H1 (cell line): ENCODE data around the gene FH. TPM values are rescaled to one million over a fixed set of nuclear protein-coding genes. Genes with fewer than 3 reads are reported as not detected.

Experiments
- CTCF ChIA-PET: fragments of 300-600 bp; sonication (Branson Sonifier 250); formaldehyde crosslinking; loops from one replicate; lab custom pipeline; 2021; ENCODE audit not compliant: partially characterized antibody; lab: Charles Lee
- POLR2A ChIA-PET: fragments of 300-600 bp; sonication (Branson Sonifier 250); formaldehyde crosslinking; loops from one replicate; lab custom pipeline; 2021; ENCODE audit warnings: inconsistent platforms; ENCODE audit not compliant: partially characterized antibody; lab: Charles Lee
- DNase-seq, 2 experiments: peaks; one replicate each; pipeline versions ENCODE4 v3.0.0 to v3.0.0-alpha.2; 2010 to 2022; ENCODE audit warnings: low spot score in 2 of 2, low read depth in 1 of 2, mixed read lengths in 1 of 2
- FAIRE-seq: peaks from 2 replicates; lab custom pipeline; 2011; peaks lifted over from hg19 to GRCh38; lab: Jason Lieb, UNC
- H2AFZ ChIP-seq: 2 replicates; pipeline ENCODE4 v1.8.1; 2012; ENCODE audit warnings: low read length, inconsistent platforms
- H2AK5ac ChIP-seq: 2 replicates; pipeline ENCODE4 v1.6.1; 2013; ENCODE audit warnings: low read depth, low read length
- H2BK120ac ChIP-seq: replicated peaks from 2 replicates; pipeline ENCODE3; 2013; ENCODE audit warnings: low read depth, low read length, inconsistent platforms
- H2BK12ac ChIP-seq: 2 replicates; pipeline ENCODE4 v1.6.1; 2013; ENCODE audit warnings: low read depth, low read length
- H2BK15ac ChIP-seq: 2 replicates; pipeline ENCODE4 v1.6.1; 2013; ENCODE audit warnings: low read length
- H2BK20ac ChIP-seq: 2 replicates; pipeline ENCODE4 v1.6.1; 2013; ENCODE audit warnings: low read length
- H2BK5ac ChIP-seq: 2 replicates; pipeline ENCODE4 v1.6.1; 2013; ENCODE audit warnings: low read depth, low read length
- H3K14ac ChIP-seq: 2 replicates; pipeline ENCODE4 v1.6.1; 2013; ENCODE audit warnings: inconsistent platforms; ENCODE audit not compliant: insufficient read length
- H3K18ac ChIP-seq: 2 replicates; pipeline ENCODE4 v1.6.1; 2013; ENCODE audit warnings: low read length; ENCODE audit errors: extremely low read depth
- H3K23ac ChIP-seq: 2 replicates; pipeline ENCODE4 v1.6.1; 2013; ENCODE audit warnings: inconsistent platforms; ENCODE audit not compliant: insufficient read length
- H3K23me2 ChIP-seq: 2 replicates; pipeline ENCODE4 v1.6.1; 2013; ENCODE audit warnings: low read depth, low read length
- H3K27ac ChIP-seq: 2 replicates; pipeline ENCODE4 v1.6.1; 2011; ENCODE audit warnings: low read depth, low read length, inconsistent platforms
- H3K27me3 ChIP-seq, 4 experiments: replicated peaks in 1 of 4; 1 replicate in 1 of 4; 2 replicates in 3 of 4; pipeline versions ENCODE4 v1.6.1 to v1.8.1; 2011 to 2013; ENCODE audit warnings: low read length in 3 of 4, mild to moderate bottlenecking in 3 of 4, inconsistent platforms in 2 of 4, mixed read lengths in 2 of 4, moderate library complexity in 1 of 4; ENCODE audit not compliant: control insufficient read depth in 3 of 4, insufficient read depth in 3 of 4; ENCODE audit errors: extremely low read depth in 1 of 4
- H3K36me3 ChIP-seq, 4 experiments: 2 replicates each; pipeline versions ENCODE4 v1.6.1 to v1.8.1; 2011 to 2013; ENCODE audit warnings: mild to moderate bottlenecking in 4 of 4, low read length in 3 of 4, moderate library complexity in 2 of 4, control low read depth in 1 of 4, inconsistent platforms in 1 of 4; ENCODE audit not compliant: insufficient read depth in 4 of 4, control insufficient read depth in 2 of 4
- H3K4ac ChIP-seq: replicated peaks from 2 replicates; pipeline ENCODE3; 2013; ENCODE audit warnings: low read length, low read depth, mixed read lengths, inconsistent platforms; ENCODE audit not compliant: insufficient read length
- H3K4me1 ChIP-seq, 4 experiments: replicated peaks in 1 of 4; 1 replicate in 1 of 4; 2 replicates in 3 of 4; pipeline versions ENCODE4 v1.6.1 to v1.8.1; 2011 to 2013; ENCODE audit warnings: low read length in 3 of 4, inconsistent platforms in 2 of 4, mixed read lengths in 1 of 4; ENCODE audit not compliant: insufficient read depth in 4 of 4, control insufficient read depth in 3 of 4
- H3K4me2 ChIP-seq, 2 experiments: 2 replicates each; pipeline versions ENCODE4 v1.6.1 to v1.8.1; 2011 to 2013; ENCODE audit warnings: low read depth in 2 of 2, low read length in 2 of 2, control low read depth in 1 of 2, inconsistent platforms in 1 of 2, mild to moderate bottlenecking in 1 of 2; ENCODE audit not compliant: insufficient read depth in 1 of 2
- H3K4me3 ChIP-seq, 4 experiments: fragments of 200-600, 300-600 bp in 1 of 4; sonication (generic), shearing (Covaris generic), sonication (Bioruptor Twin) in 1 of 4; 2 replicates each; pipeline versions ENCODE4 v1.5.1 to v1.8.1; 2011 to 2016; ENCODE audit warnings: low read length in 4 of 4, low read depth in 3 of 4, control low read depth in 2 of 4, inconsistent platforms in 2 of 4, mild to moderate bottlenecking in 2 of 4, mixed read lengths in 1 of 4, moderate library complexity in 1 of 4; ENCODE audit not compliant: insufficient read depth in 2 of 4; ENCODE audit errors: extremely low read depth in 1 of 4
- H3K56ac ChIP-seq: replicated peaks from 2 replicates; pipeline ENCODE3; 2013; ENCODE audit warnings: low read depth, mild to moderate bottlenecking, mixed read lengths, low read length, inconsistent platforms; ENCODE audit not compliant: insufficient read length
- H3K79me1 ChIP-seq: 2 replicates; pipeline ENCODE4 v1.6.1; 2013; ENCODE audit warnings: low read depth, low read length, control low read depth
- H3K79me2 ChIP-seq, 2 experiments: 2 replicates each; pipeline versions ENCODE4 v1.6.1 to v1.8.1; 2012 to 2013; ENCODE audit warnings: low read length in 2 of 2, mild to moderate bottlenecking in 2 of 2, inconsistent platforms in 1 of 2; ENCODE audit not compliant: insufficient read depth in 2 of 2, control insufficient read depth in 1 of 2
- H3K9ac ChIP-seq, 4 experiments: replicated peaks in 1 of 4; 1 replicate in 1 of 4; 2 replicates in 3 of 4; pipeline versions ENCODE4 v1.6.1 to v1.8.1; 2011 to 2013; ENCODE audit warnings: low read depth in 3 of 4, low read length in 3 of 4, control low read depth in 2 of 4, mild to moderate bottlenecking in 2 of 4, moderate library complexity in 2 of 4, inconsistent platforms in 1 of 4; ENCODE audit errors: extremely low read depth in 1 of 4
- H3K9me3 ChIP-seq, 2 experiments: 2 replicates each; pipeline versions ENCODE4 v1.6.1 to v1.8.1; 2012 to 2013; ENCODE audit warnings: mild to moderate bottlenecking in 2 of 2, moderate library complexity in 2 of 2, control low read depth in 1 of 2, inconsistent platforms in 1 of 2, low read depth in 1 of 2, low read length in 1 of 2, mixed read lengths in 1 of 2; ENCODE audit not compliant: insufficient read depth in 2 of 2
- H4K20me1 ChIP-seq, 2 experiments: replicated peaks in 1 of 2; 2 replicates each; pipeline versions ENCODE3 to v1.8.1; 2011 to 2013; ENCODE audit warnings: inconsistent platforms in 2 of 2, low read length in 2 of 2, mild to moderate bottlenecking in 1 of 2; ENCODE audit not compliant: insufficient read depth in 2 of 2, control insufficient read depth in 1 of 2
- H4K5ac ChIP-seq: 2 replicates; pipeline ENCODE4 v1.6.1; 2013; ENCODE audit warnings: low read length, low read depth, mixed read lengths, inconsistent platforms; ENCODE audit not compliant: insufficient read length
- H4K8ac ChIP-seq: 2 replicates; pipeline ENCODE4 v1.8.0; 2013; ENCODE audit warnings: mild to moderate bottlenecking, moderate library complexity, low read length, inconsistent platforms; ENCODE audit not compliant: insufficient read depth; ENCODE audit errors: extremely low read depth
- H4K91ac ChIP-seq: replicated peaks from 2 replicates; pipeline ENCODE3; 2013; ENCODE audit warnings: low read length, mixed read lengths, inconsistent platforms; ENCODE audit not compliant: insufficient read length
- ATF2 ChIP-seq: IDR thresholded peaks from 2 replicates; pipeline ENCODE4 v1.6.1; 2012; ENCODE audit warnings: low read length, inconsistent platforms
- CBX8 ChIP-seq: fragments of 300-800, 300-1000 bp; sonication (generic); IDR thresholded peaks from 2 replicates; pipeline ENCODE4 v1.7.1; 2016; ENCODE audit warnings: low read depth, low read length, borderline replicate concordance
- HDAC2 ChIP-seq, 2 experiments: fragments of 300-600 bp in 1 of 2; sonication (generic) in 1 of 2; IDR thresholded peaks; 2 replicates each; pipeline ENCODE4 v1.6.1; 2011 to 2012; ENCODE audit warnings: low read depth in 2 of 2, low read length in 2 of 2, mild to moderate bottlenecking in 2 of 2, moderate library complexity in 2 of 2, borderline replicate concordance in 1 of 2, inconsistent platforms in 1 of 2
- KDM4A ChIP-seq: IDR thresholded peaks from one replicate; pipeline ENCODE4 v1.7.1; 2012; ENCODE audit warnings: low read depth, mild to moderate bottlenecking, moderate library complexity, low read length, inconsistent platforms; ENCODE audit not compliant: severe bottlenecking
- KDM5A ChIP-seq: fragments of 200-600 bp; IDR thresholded peaks from 2 replicates; pipeline ENCODE4 v1.7.1; 2012; ENCODE audit warnings: mild to moderate bottlenecking, low read length, inconsistent platforms, mixed read lengths
- RFX5 ChIP-seq: IDR thresholded peaks from 2 replicates; pipeline ENCODE4 v1.6.1; 2011; ENCODE audit warnings: low read depth, low read length, improper control_type of control experiment, borderline replicate concordance
- RNF2 ChIP-seq: fragments of 200-900, 300-1000 bp; sonication (generic); IDR thresholded peaks from 2 replicates; pipeline ENCODE4 v1.7.1; 2016; ENCODE audit warnings: borderline replicate concordance, low read depth, mild to moderate bottlenecking, antibody characterized with exemption, low read length; ENCODE audit not compliant: poor library complexity, severe bottlenecking; ENCODE audit errors: missing control alignments
- RXRA ChIP-seq: IDR thresholded peaks from 2 replicates; pipeline ENCODE4 v1.6.1; 2011; ENCODE audit warnings: low read depth, mild to moderate bottlenecking, low read length, moderate library complexity; ENCODE audit not compliant: insufficient read depth
- SIN3A ChIP-seq, 2 experiments: IDR thresholded peaks in 1 of 2; conservative IDR thresholded peaks in 1 of 2; 2 replicates each; pipeline ENCODE4 v1.6.1; 2011 to 2012; ENCODE audit warnings: low read length in 2 of 2, improper control_type of control experiment in 1 of 2, low read depth in 1 of 2, mild to moderate bottlenecking in 1 of 2
- SP1 ChIP-seq: IDR thresholded peaks from 2 replicates; pipeline ENCODE4 v1.6.1; 2011; ENCODE audit warnings: low read depth, low read length
- SP4 ChIP-seq: IDR thresholded peaks from 2 replicates; pipeline ENCODE4 v1.6.1; 2012; ENCODE audit warnings: low read length, inconsistent platforms
- TCF12 ChIP-seq: IDR thresholded peaks from 2 replicates; pipeline ENCODE4 v1.6.1; 2011; ENCODE audit warnings: low read depth, mild to moderate bottlenecking, low read length
- WGBS, 2 experiments: shearing (Covaris generic) in 1 of 2; methylation state at CpG; one replicate each; pipeline versions ENCODE4 v1.1.6 to v1.1.7; 2013 to 2015; ENCODE audit warnings: low lambda C conversion rate in 2 of 2, mixed read lengths in 2 of 2, inconsistent platforms in 1 of 2, low coverage in 1 of 2, missing lambda C conversion rate in 1 of 2; ENCODE audit not compliant: insufficient replicate concordance in 2 of 2, insufficient coverage in 1 of 2, insufficient read length in 1 of 2; ENCODE audit errors: extremely low coverage in 1 of 2, missing lambda C conversion rate in 1 of 2; 5-methylcytosine and 5-hydroxymethylcytosine counted together
- polyA plus RNA-seq, 7 experiments: library from polyadenylated mRNA; depleted of rRNA in 3 of 7; stranded (reverse) in 5 of 7; unstranded in 2 of 7; fragments of >200 nt in 5 of 7; fragments of 200-250 nt in 2 of 7; gene quantifications; 1 replicate in 5 of 7; 2 replicates in 1 of 7; 4 replicates in 1 of 7; pipeline versions ENCODE4 v1.2.1 to v1.2.3, GENCODE V29; 2011 to 2013; ENCODE audit warnings: missing spikeins in 2 of 7, mixed read lengths in 2 of 7
- total RNA-seq: library from RNA; stranded (reverse); fragmentation: NEBNext Ultra II Directional; extraction: Animal tissue kit (Norgen Biotek cat#: 25700); gene quantifications from 2 replicates; pipeline ENCODE4 v1.2.1, GENCODE V29; 2021

The FH gene
- total and polyA plus RNA-seq, 2 of the 8 experiments (the other 6 are each of a cell fraction or from before 2014, with no cell fraction given), result 45.0 to 81.9 TPM

GRCh38 chr1:241470361-241470760 lies 49.2 kb downstream of the FH start:
- Histone ChIP-seq H3K27ac (no peak overlapping the region), H2BK5ac (no peak overlapping the region), H3K36me3 (no peaks in the 10 kb centered on the region), H3K4me2 (no peak overlapping the region), H3K14ac (no peak overlapping the region), H4K8ac (no peak overlapping the region), H2BK20ac (no peak overlapping the region), H3K27me3 (no peaks in the 10 kb centered on the region), H4K91ac (no peak overlapping the region), H3K23me2 (no peaks in the 10 kb centered on the region; the same call in 1 of the 2 replicates), H2BK15ac (no peak overlapping the region), H3K18ac (no peak overlapping the region), H2AK5ac (no peak overlapping the region), H3K4me3 (no peak overlapping the region), H3K79me2 (no peaks in the 10 kb centered on the region), H2BK120ac (no peak overlapping the region), H3K79me1 (no peaks in the 10 kb centered on the region), H3K23ac (no peak overlapping the region), H2AFZ (no peak overlapping the region), H4K20me1 (no peaks in the 10 kb centered on the region), H3K9ac (no peak overlapping the region), H3K4ac (no peak overlapping the region), H3K56ac (no peak overlapping the region), H2BK12ac (no peak overlapping the region), H3K9me3 (no peaks in the 10 kb centered on the region), H4K5ac (no peak overlapping the region), H3K4me1 (no peaks in the 10 kb centered on the region)
- WGBS, 2 experiments, result 87% methylated on average over 3 of the region's 3 CpGs; no CpG with 5 or more reads in 1 of the 2 experiments
- FAIRE-seq (no peak), DNase-seq (no peak)
- ChIA-PET CTCF (interaction anchor here (1.3 to 2.3 kb wide), 3 partner anchors 15 to 582 kb away, joined by 3 to 11 read pairs (median 3); no protein-coding TSS in a partner anchor), POLR2A (no interaction called here)
- TF ChIP-seq RXRA (no peak), ATF2 (no peak), SIN3A (conservative IDR thresholded peaks at IDR 0.05 in 1 of 2, IDR thresholded peaks at IDR 0.05 in 1 of 2; ENCODE audit: low read depth in 1 of 2, low read length in 2 of 2) (no peak), SP1 (no peak), TCF12 (no peak), RFX5 (no peak), SP4 (no peak), RNF2 (no peak), KDM5A (no peak), HDAC2 (IDR thresholded peaks at IDR 0.05; ENCODE audit: borderline replicate concordance in 1 of 2, low read depth in 2 of 2, low read length in 2 of 2) (no peak), KDM4A (no peak), CBX8 (no peak)
